ENCODE results near the gene RHBDD1.

GRCh38 chr2:226934546-226935201 lies 98.8 kb downstream of the RHBDD1 start:
- TF ChIP-seq POLR2AphosphoS5 (IDR thresholded peaks at IDR 0.05; ENCODE audit: low read depth, low read length) (no peak), POLR2A (IDR thresholded peaks at IDR 0.05; ENCODE audit: low read depth, low read length) (no peak)
